Measurements from ENCODE around the gene SLC38A2. TPM values are rescaled to one million over a fixed set of nuclear protein-coding genes. Genes with fewer than 3 reads are reported as not detected.

SLC38A2 gene
- total and polyA plus RNA-seq, 2 experiments from 2014 or later, result 78.3 to 201 TPM

DNA sequence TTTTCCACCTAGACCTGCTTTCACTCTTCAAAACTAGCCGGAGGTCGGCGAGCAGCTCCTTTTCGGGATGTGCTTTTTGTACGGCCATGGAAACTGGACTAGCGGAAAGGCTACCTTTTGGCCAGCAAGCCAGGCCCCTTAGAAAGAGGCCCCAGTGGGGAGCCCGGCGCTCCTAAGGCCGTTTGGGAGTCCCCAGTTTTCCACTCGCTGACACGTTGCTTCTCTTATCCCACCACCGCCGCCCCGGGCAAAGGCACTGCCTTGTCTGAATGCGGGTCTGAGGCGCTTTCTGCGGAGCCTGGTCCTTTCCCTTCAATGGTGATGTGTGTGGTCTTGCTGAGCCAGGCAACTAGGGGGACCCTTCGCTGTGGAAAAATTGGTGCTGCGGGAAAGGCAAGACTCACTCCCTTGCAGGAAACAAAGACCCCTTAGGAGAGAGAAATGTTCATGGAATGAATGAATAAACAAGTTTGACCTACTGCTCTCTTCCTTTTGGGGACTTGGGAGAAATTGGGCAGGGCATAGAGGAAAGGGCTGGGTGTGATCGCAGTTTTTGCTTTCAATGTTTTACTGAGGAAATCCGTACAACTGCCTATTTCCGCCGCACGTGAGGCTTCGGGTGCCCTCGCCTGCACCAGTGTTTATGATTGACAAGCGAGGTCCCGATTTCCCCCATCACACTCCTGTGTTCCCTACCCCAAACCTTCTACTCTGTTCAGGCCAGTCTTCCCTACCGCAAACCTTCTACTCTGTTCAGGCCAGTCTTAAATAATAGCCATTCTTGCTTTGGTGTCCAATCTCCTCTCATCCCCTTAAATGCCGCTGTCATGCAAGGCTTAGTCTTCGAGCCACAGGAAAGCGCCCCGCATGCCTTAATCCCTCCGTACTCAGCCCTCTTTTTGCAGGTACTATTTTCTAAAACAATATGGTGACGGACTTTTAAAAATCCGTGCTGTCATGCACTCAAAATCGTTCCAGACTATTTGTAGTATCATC, 1.0 kb upstream of the SLC38A2 start:
- peaks cover 19% of the 10 kb centered on the region for H3K4me1 ChIP-seq (ENCODE audit: low read depth)
- peak overlapping the region; percentile 94 for H3K27ac ChIP-seq

DNA sequence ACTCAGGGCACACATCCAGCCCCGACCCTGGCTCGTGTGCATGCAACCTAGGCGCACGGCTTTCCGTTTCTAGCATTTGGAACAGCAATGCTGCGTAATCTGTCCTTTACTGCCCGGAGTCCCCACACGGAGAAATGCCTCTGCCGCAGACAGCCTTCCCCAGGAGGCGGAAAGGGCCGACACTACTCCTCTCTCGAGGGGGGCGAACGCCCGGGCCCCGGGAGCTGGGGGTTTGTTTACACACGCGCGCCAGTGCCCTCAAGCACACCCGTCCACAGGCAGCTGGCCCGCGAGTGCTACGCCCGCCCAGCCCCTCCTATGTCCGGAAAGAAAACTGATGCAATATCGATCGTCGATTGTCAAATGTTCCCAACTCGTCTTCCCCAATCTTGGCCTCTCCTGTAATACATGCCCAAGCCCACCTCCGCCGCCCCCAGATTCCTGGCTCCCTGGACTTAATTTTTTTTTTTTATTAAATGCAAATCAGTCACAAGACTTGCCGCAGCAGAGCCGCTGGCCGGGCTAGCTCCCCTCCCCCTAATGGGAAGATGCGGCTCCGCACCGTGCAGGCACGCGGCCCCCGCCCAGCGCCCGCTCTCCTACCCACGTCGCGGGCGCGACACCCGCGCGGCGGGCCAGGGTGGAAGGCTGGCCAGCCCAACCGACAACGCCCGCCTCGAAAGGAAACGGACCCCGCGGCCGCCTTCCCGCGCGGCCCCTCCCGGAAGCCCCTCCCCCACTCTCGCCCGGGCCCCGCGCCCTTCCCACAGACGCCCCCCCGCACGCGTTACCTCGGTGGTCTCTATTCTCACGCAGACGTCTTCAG, 642 bp downstream of the SLC38A2 start:
- Histone ChIP-seq H3K27ac (peak overlapping the region; percentile 94), H3K27me3 (no peaks in the 10 kb centered on the region), H3K36me3 (peaks cover 36% of the 10 kb centered on the region), H3K4me1 (ENCODE audit: low read depth) (peaks cover 19% of the 10 kb centered on the region), H3K4me3 (peak overlapping the region; percentile 99), H3K9me3 (ENCODE audit: low read depth) (no peaks in the 10 kb centered on the region)
- TF ChIP-seq, protein P1, sequence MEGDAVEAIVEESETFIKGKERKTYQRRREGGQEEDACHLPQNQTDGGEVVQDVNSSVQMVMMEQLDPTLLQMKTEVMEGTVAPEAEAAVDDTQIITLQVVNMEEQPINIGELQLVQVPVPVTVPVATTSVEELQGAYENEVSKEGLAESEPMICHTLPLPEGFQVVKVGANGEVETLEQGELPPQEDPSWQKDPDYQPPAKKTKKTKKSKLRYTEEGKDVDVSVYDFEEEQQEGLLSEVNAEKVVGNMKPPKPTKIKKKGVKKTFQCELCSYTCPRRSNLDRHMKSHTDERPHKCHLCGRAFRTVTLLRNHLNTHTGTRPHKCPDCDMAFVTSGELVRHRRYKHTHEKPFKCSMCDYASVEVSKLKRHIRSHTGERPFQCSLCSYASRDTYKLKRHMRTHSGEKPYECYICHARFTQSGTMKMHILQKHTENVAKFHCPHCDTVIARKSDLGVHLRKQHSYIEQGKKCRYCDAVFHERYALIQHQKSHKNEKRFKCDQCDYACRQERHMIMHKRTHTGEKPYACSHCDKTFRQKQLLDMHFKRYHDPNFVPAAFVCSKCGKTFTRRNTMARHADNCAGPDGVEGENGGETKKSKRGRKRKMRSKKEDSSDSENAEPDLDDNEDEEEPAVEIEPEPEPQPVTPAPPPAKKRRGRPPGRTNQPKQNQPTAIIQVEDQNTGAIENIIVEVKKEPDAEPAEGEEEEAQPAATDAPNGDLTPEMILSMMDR (IDR thresholded peaks at IDR 0.05; ENCODE audit: low read depth, low read length), result no peak
- peak; percentile 68 for DNase-seq (ENCODE audit: low read depth in 1 of 2, low spot score in 1 of 2)

More for the DNA sequence above, 1.0 kb upstream of the SLC38A2 start:
- peak; percentile 68 to 77 for DNase-seq (ENCODE audit: low read depth in 1 of 2, low spot score in 1 of 2)
- Histone ChIP-seq H3K9me3 (ENCODE audit: low read depth) (no peaks in the 10 kb centered on the region), H3K4me3 (peak overlapping the region; percentile 99), H3K36me3 (peaks cover 19% of the 10 kb centered on the region), H3K27me3 (no peaks in the 10 kb centered on the region)
- TF ChIP-seq, protein P1 (IDR thresholded peaks at IDR 0.05; ENCODE audit: low read depth, low read length), result peak; percentile 24

GRCh38 chr12:46370792-46371717, 1.5 kb downstream of the SLC38A2 start:
- TF ChIP-seq, protein P1 (IDR thresholded peaks at IDR 0.05; ENCODE audit: low read depth, low read length), result no peak
- Histone ChIP-seq H3K4me3 (peak overlapping the region; percentile 99), H3K9me3 (ENCODE audit: low read depth) (no peaks in the 10 kb centered on the region), H3K36me3 (peaks cover 44% of the 10 kb centered on the region), H3K27ac (peak overlapping the region; percentile 94), H3K4me1 (ENCODE audit: low read depth) (peaks cover 21% of the 10 kb centered on the region), H3K27me3 (no peaks in the 10 kb centered on the region)
- DNase-seq (ENCODE audit: low read depth in 1 of 2, low spot score in 1 of 2), result peak; percentile 91 to 94

DNA sequence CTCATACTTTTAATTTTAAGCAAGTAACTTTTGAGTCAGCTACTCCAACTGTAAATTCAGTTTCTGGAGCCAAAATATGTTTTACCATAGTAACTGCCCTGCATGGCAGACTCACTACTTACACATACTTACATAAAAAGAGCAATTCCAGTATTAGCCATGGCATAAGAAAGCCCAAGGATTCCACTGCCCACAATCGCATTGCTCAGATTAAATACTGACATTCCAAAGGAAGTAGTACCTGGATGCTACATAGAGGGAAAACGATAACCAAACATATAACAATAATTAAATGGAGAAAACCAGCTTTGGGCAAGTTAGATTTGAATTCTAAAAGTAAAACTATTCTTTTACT, 2.2 kb downstream of the SLC38A2 start:
- Histone ChIP-seq H3K36me3 (peaks cover 51% of the 10 kb centered on the region), H3K9me3 (ENCODE audit: low read depth) (no peaks in the 10 kb centered on the region), H3K4me3 (peak overlapping the region; percentile 99), H3K4me1 (ENCODE audit: low read depth) (peaks cover 28% of the 10 kb centered on the region), H3K27ac (no peak overlapping the region), H3K27me3 (no peaks in the 10 kb centered on the region)
- peak in 1 of 2 donors; percentile 43 for DNase-seq (ENCODE audit: low read depth in 1 of 2, low spot score in 1 of 2)
- TF ChIP-seq, protein P1 (IDR thresholded peaks at IDR 0.05; ENCODE audit: low read depth, low read length), result no peak

Data from cardiac muscle cell (in vitro differentiated cells and primary cell).